Calu3 (cell line): ENCODE measurements around the gene CTXND1. TPM values are rescaled to one million over a fixed set of nuclear protein-coding genes. Genes with fewer than 3 reads are reported as not detected.

Experiments
- BruUV-seq: library from RNA; stranded (reverse); fragments of 400-500 nt; replicated peaks from 2 replicates; lab custom pipeline; 2021; lab: Mats Ljungman, UMichigan
- CTCF ChIA-PET: fragments of 300-600 bp; sonication (Branson Sonifier 250); formaldehyde crosslinking; loops from one replicate; lab custom pipeline; 2022; ENCODE audit warnings: antibody characterized with exemption; lab: Charles Lee
- DNase-seq: peaks from one replicate; pipeline ENCODE4 v3.0.0; 2022
- H3K27ac Mint-ChIP-seq: one replicate; pipeline ENCODE4 v1.8.0; 2022; ENCODE audit warnings: mixed read lengths; ENCODE audit not compliant: unreplicated experiment
- H3K27me3 Mint-ChIP-seq: one replicate; pipeline ENCODE4 v1.8.0; 2022; ENCODE audit warnings: mixed read lengths; ENCODE audit not compliant: unreplicated experiment
- H3K36me3 Mint-ChIP-seq: one replicate; pipeline ENCODE4 v1.8.0; 2022; ENCODE audit warnings: mild to moderate bottlenecking, moderate library complexity, mixed read lengths; ENCODE audit not compliant: insufficient read depth, unreplicated experiment
- H3K4me1 Mint-ChIP-seq: one replicate; pipeline ENCODE4 v1.8.0; 2022; ENCODE audit warnings: mild to moderate bottlenecking, low read depth, mixed read lengths; ENCODE audit not compliant: unreplicated experiment
- H3K4me3 Mint-ChIP-seq: one replicate; pipeline ENCODE4 v1.8.0; 2022; ENCODE audit warnings: mild to moderate bottlenecking, low read depth, moderate library complexity, mixed read lengths; ENCODE audit not compliant: unreplicated experiment
- H3K9me3 Mint-ChIP-seq: one replicate; pipeline ENCODE4 v1.8.0; 2022; ENCODE audit warnings: low read depth, mixed read lengths; ENCODE audit not compliant: unreplicated experiment
- CTCF ChIP-seq: fragments of 200-600 bp; IDR thresholded peaks from one replicate; pipeline ENCODE4 v1.8.0; 2022; ENCODE audit warnings: antibody characterized with exemption; ENCODE audit not compliant: unreplicated experiment
- intact Hi-C: fragments of 100-400 bp; cut with micrococcal nuclease; formaldehyde crosslinking; loops from one replicate; pipeline ENCODE4 v1.10.0; 2022; ENCODE audit not compliant: unreplicated experiment
- total RNA-seq: library from RNA; stranded (reverse); gene quantifications from 2 replicates; pipeline ENCODE4 v1.2.3, GENCODE V29; 2022

The CTXND1 gene
- total RNA-seq, 1 experiment from 2014 or later, result not detected

- no peaks in the 10 kb centered on the region for H3K36me3 Mint-ChIP-seq
- H3K4me1 Mint-ChIP-seq, result no peaks in the 10 kb centered on the region
- BruUV-seq, result no TSS peak
- CTCF ChIA-PET, result no interaction called here
- no peaks in the 10 kb centered on the region for H3K9me3 Mint-ChIP-seq
- TF ChIP-seq CTCF, result no peak
- peaks cover 27% of the 10 kb centered on the region for H3K27me3 Mint-ChIP-seq
- no peak for DNase-seq
- no peak overlapping the region for H3K4me3 Mint-ChIP-seq
- no peak overlapping the region for H3K27ac Mint-ChIP-seq
- intact Hi-C loops, result no loop called here
Measured at GRCh38 chr15:80194914-80195313, 57.1 kb downstream of the CTXND1 start.

- CTCF ChIA-PET, result no interaction called here
- Mint-ChIP-seq H3K27me3 (peaks cover 20% of the 10 kb centered on the region), H3K4me3 (no peak overlapping the region), H3K4me1 (no peaks in the 10 kb centered on the region), H3K27ac (no peak overlapping the region), H3K9me3 (no peaks in the 10 kb centered on the region), H3K36me3 (no peaks in the 10 kb centered on the region)
- no peak for TF ChIP-seq CTCF
- intact Hi-C loops, result no loop called here
- BruUV-seq, result no TSS peak
- no peak for DNase-seq
Measured at GRCh38 chr15:80194186-80194585, 57.8 kb downstream of the CTXND1 start.

- Mint-ChIP-seq H3K27me3 (no peaks in the 10 kb centered on the region), H3K9me3 (no peaks in the 10 kb centered on the region), H3K4me1 (no peaks in the 10 kb centered on the region), H3K36me3 (no peaks in the 10 kb centered on the region), H3K4me3 (no peak overlapping the region), H3K27ac (no peak overlapping the region)
- intact Hi-C loops, result no loop called here
- no peak for TF ChIP-seq CTCF
- DNase-seq, result no peak
- no TSS peak for BruUV-seq
- CTCF ChIA-PET, result interaction anchor here (0.8 kb wide), 1 partner anchor 18 kb away, joined by 3 read pairs; no protein-coding TSS in a partner anchor
Measured at GRCh38 chr15:80191897-80192595, 60.0 kb downstream of the CTXND1 start.

GRCh38 chr15:80191198-80191597 lies 60.8 kb downstream of the CTXND1 start:
- DNase-seq, result no peak
- intact Hi-C loops, result no loop called here
- CTCF ChIA-PET, result interaction anchor here (0.8 kb wide), 1 partner anchor 18 kb away, joined by 3 read pairs; no protein-coding TSS in a partner anchor
- Mint-ChIP-seq H3K4me3 (no peak overlapping the region), H3K9me3 (no peaks in the 10 kb centered on the region), H3K27me3 (no peaks in the 10 kb centered on the region), H3K36me3 (no peaks in the 10 kb centered on the region), H3K27ac (no peak overlapping the region), H3K4me1 (no peaks in the 10 kb centered on the region)
- no TSS peak for BruUV-seq
- no peak for TF ChIP-seq CTCF
